ENCODE results near the gene PPWD1.
"Not testable (repeated sequence)": the region's sequence is repeated elsewhere in the genome, so short reads cannot be mapped to it uniquely, and the experiment has no call there.

PPWD1 gene

GRCh38 chr5:65562731-65563701 is at the start of gene PPWD1, which contains the start of gene CENPK:
Gene PPWD1 (plus strand): TSS chr5:65563296. CDS start chr5:65563311, 15 bp downstream.
Gene CENPK (minus strand): TSS chr5:65563168. CDS start chr5:65554907, 8,261 bp downstream.
- DNase-seq: peak; percentile 96

- no peak for DNase-seq
Measured at GRCh38 chr5:65525726-65526125, 37.4 kb upstream of the PPWD1 start.

- DNase-seq: no peak
Measured at GRCh38 chr5:65530904-65531303, 32.2 kb upstream of the PPWD1 start.

- DNase-seq: no peak
Measured at GRCh38 chr5:65535529-65535987, 27.5 kb upstream of the PPWD1 start.

- no peak for DNase-seq
Measured at GRCh38 chr5:65539827-65540226, 23.3 kb upstream of the PPWD1 start.

GRCh38 chr5:65544473-65544872 is 18.6 kb upstream of the PPWD1 start:
- DNase-seq: no peak

- DNase-seq: no peak
Measured at GRCh38 chr5:65546141-65546540, 17.0 kb upstream of the PPWD1 start.

GRCh38 chr5:65548281-65548680 is 14.8 kb upstream of the PPWD1 start:
- no peak for DNase-seq

- no peak for DNase-seq
Measured at GRCh38 chr5:65553941-65554340, 9.2 kb upstream of the PPWD1 start.

GRCh38 chr5:65555287-65555686 is 7.8 kb upstream of the PPWD1 start:
- DNase-seq: no peak

- no peak for DNase-seq
Measured at GRCh38 chr5:65556181-65556580, 6.9 kb upstream of the PPWD1 start.

- no peak for DNase-seq
Measured at GRCh38 chr5:65556718-65557117, 6.4 kb upstream of the PPWD1 start.

GRCh38 chr5:65563777-65564176 is 681 bp downstream of the PPWD1 start:
- DNase-seq: peak; percentile 10

GRCh38 chr5:65566505-65566904 is 3.4 kb downstream of the PPWD1 start:
- no peak for DNase-seq

- no peak for DNase-seq
Measured at GRCh38 chr5:65570598-65571226, 7.6 kb downstream of the PPWD1 start.

- DNase-seq: no peak
Measured at GRCh38 chr5:65577141-65577540, 14.0 kb downstream of the PPWD1 start.

- no peak for DNase-seq
Measured at GRCh38 chr5:65588694-65589093, 25.6 kb downstream of the PPWD1 start.

GRCh38 chr5:65601761-65602160 is 38.7 kb downstream of the PPWD1 start:
- DNase-seq: peak; percentile 24

- DNase-seq: no peak
Measured at GRCh38 chr5:65611524-65611923, 48.4 kb downstream of the PPWD1 start.

GRCh38 chr5:65612298-65612907 is 49.3 kb downstream of the PPWD1 start:
- DNase-seq: no peak

- no peak for DNase-seq
Measured at GRCh38 chr5:65620021-65620420, 56.9 kb downstream of the PPWD1 start.

GRCh38 chr5:65621961-65622360 is 58.9 kb downstream of the PPWD1 start:
- not testable (repeated sequence) for DNase-seq

- DNase-seq: no peak
Measured at GRCh38 chr5:65623482-65623881, 60.4 kb downstream of the PPWD1 start.
